IMR-90 (cell line): ENCODE measurements around the gene MAMDC4. TPM values are rescaled to one million over a fixed set of nuclear protein-coding genes. Genes with fewer than 3 reads are reported as not detected.

Source experiments
- ATAC-seq: fragments of 200-7000 bp; cut with Tn5 transposase; 2 replicates; pipeline ENCODE4 v1.9.1; 2020; ENCODE audit warnings: low read depth, mild to moderate bottlenecking, moderate library complexity
- BruUV-seq: library from RNA; stranded (reverse); fragments of 400-500 nt; replicated peaks from 2 replicates; lab custom pipeline; 2021; lab: Mats Ljungman, UMichigan
- CTCF ChIA-PET: fragments of 300-600 bp; formaldehyde crosslinking; extraction: SDS; loops from one replicate; lab custom pipeline; 2021; ENCODE audit warnings: antibody characterized with exemption; lab: Yijun Ruan, JAX
- POLR2A ChIA-PET: fragments of 300-600 bp; sonication (Branson Sonifier 250); formaldehyde crosslinking; loops from one replicate; lab custom pipeline; 2022; ENCODE audit warnings: antibody characterized with exemption; ENCODE audit not compliant: unreplicated experiment; lab: Charles Lee
- DNase-seq: peaks from one replicate; pipeline ENCODE4 v3.0.0; 2013
- H2AFZ ChIP-seq: replicated peaks from 2 replicates; pipeline ENCODE3; 2013; ENCODE audit warnings: low read length, mild to moderate bottlenecking; ENCODE audit not compliant: poor library complexity
- H2AK5ac ChIP-seq: 2 replicates; pipeline ENCODE4 v1.6.1; 2013; ENCODE audit warnings: low read depth, low read length, inconsistent platforms
- H2AK9ac ChIP-seq: replicated peaks from 2 replicates; pipeline ENCODE3; 2013; ENCODE audit warnings: mild to moderate bottlenecking, low read depth, low read length, moderate library complexity; ENCODE audit not compliant: poor library complexity
- H2BK120ac ChIP-seq: 2 replicates; pipeline ENCODE4 v1.6.1; 2013; ENCODE audit warnings: low read depth, low read length, inconsistent platforms
- H2BK15ac ChIP-seq: 3 replicates; pipeline ENCODE4 v1.6.1; 2013; ENCODE audit warnings: low read depth, low read length, inconsistent platforms
- H2BK20ac ChIP-seq: 2 replicates; pipeline ENCODE4 v1.6.1; 2013; ENCODE audit warnings: low read depth, mild to moderate bottlenecking, inconsistent platforms, low read length, moderate library complexity
- H2BK5ac ChIP-seq: 2 replicates; pipeline ENCODE4 v1.6.1; 2013; ENCODE audit warnings: mild to moderate bottlenecking, low read depth, low read length, inconsistent platforms; ENCODE audit not compliant: poor library complexity, severe bottlenecking
- H3K14ac ChIP-seq: replicated peaks from 2 replicates; pipeline ENCODE4 v1.6.1; 2013; ENCODE audit warnings: low read depth, low read length, inconsistent platforms
- H3K18ac ChIP-seq: 2 replicates; pipeline ENCODE4 v1.6.1; 2013; ENCODE audit warnings: low read depth, low read length, control low read depth
- H3K23ac ChIP-seq: 2 replicates; pipeline ENCODE4 v1.6.1; 2013; ENCODE audit warnings: low read depth, low read length, inconsistent platforms
- H3K27ac ChIP-seq: 2 replicates; pipeline ENCODE4 v1.5.1; 2013; ENCODE audit warnings: mild to moderate bottlenecking, control low read depth, low read length; ENCODE audit not compliant: insufficient read depth
- H3K27me3 ChIP-seq: 2 replicates; pipeline ENCODE4 v1.6.1; 2013; ENCODE audit warnings: low read length; ENCODE audit not compliant: control insufficient read depth, insufficient read depth
- H3K36me3 ChIP-seq: 2 replicates; pipeline ENCODE4 v1.6.1; 2013; ENCODE audit warnings: low read length, mixed read lengths; ENCODE audit not compliant: control insufficient read depth, insufficient read depth
- H3K4ac ChIP-seq: 2 replicates; pipeline ENCODE4 v1.6.1; 2013; ENCODE audit warnings: low read depth, low read length, inconsistent platforms
- H3K4me1 ChIP-seq: 2 replicates; pipeline ENCODE4 v1.6.1; 2013; ENCODE audit warnings: low read length, mixed read lengths; ENCODE audit not compliant: control insufficient read depth, insufficient read depth
- H3K4me2 ChIP-seq: 2 replicates; pipeline ENCODE4 v1.6.1; 2013; ENCODE audit warnings: low read depth, mild to moderate bottlenecking, control low read depth, low read length, moderate library complexity
- H3K4me3 ChIP-seq: 2 replicates; pipeline ENCODE4 v1.5.1; 2013; ENCODE audit warnings: low read depth, mild to moderate bottlenecking, control low read depth, low read length, moderate library complexity; ENCODE audit not compliant: insufficient read depth
- H3K56ac ChIP-seq: 2 replicates; pipeline ENCODE4 v1.6.1; 2013; ENCODE audit warnings: low read length, inconsistent platforms; ENCODE audit not compliant: insufficient read depth; ENCODE audit errors: extremely low read depth
- H3K79me1 ChIP-seq, 2 experiments: 2 replicates each; pipeline ENCODE4 v1.6.1; 2013; ENCODE audit warnings: low read length in 2 of 2, inconsistent platforms in 1 of 2, low read depth in 1 of 2
- H3K9ac ChIP-seq: 2 replicates; pipeline ENCODE4 v1.6.1; 2013; ENCODE audit warnings: low read depth, low read length, control low read depth
- H3K9me1 ChIP-seq: 2 replicates; pipeline ENCODE4 v1.6.1; 2013; ENCODE audit warnings: low read length, inconsistent platforms; ENCODE audit not compliant: insufficient read depth
- H3K9me3 ChIP-seq: 2 replicates; pipeline ENCODE4 v1.6.1; 2013; ENCODE audit warnings: low read length; ENCODE audit not compliant: control insufficient read depth, insufficient read depth
- H4K20me1 ChIP-seq: 2 replicates; pipeline ENCODE4 v1.6.1; 2013; ENCODE audit warnings: low read length, inconsistent platforms; ENCODE audit not compliant: insufficient read depth
- H4K5ac ChIP-seq: 2 replicates; pipeline ENCODE4 v1.6.1; 2013; ENCODE audit warnings: mild to moderate bottlenecking, low read depth, low read length, control low read depth
- H4K8ac ChIP-seq, 2 experiments: 2 replicates each; pipeline ENCODE4 v1.6.1; 2013; ENCODE audit warnings: low read depth in 2 of 2, low read length in 2 of 2, control low read depth in 1 of 2, inconsistent platforms in 1 of 2
- H4K91ac ChIP-seq: 2 replicates; pipeline ENCODE4 v1.6.1; 2013; ENCODE audit warnings: low read depth, low read length, inconsistent platforms; ENCODE audit not compliant: insufficient read depth
- BHLHE40 ChIP-seq: fragments of 150-350 bp; IDR thresholded peaks from 2 replicates; pipeline ENCODE4 v1.6.1; 2016; ENCODE audit warnings: mild to moderate bottlenecking, low read depth, low read length
- FOS ChIP-seq: fragments of 150-350 bp; IDR thresholded peaks from 2 replicates; pipeline ENCODE4 v1.6.1; 2016; ENCODE audit warnings: low read depth, low read length
- MAZ ChIP-seq: IDR thresholded peaks from 2 replicates; pipeline ENCODE4 v1.6.1; 2012; ENCODE audit warnings: low read depth, mild to moderate bottlenecking, low read length, improper control_type of control experiment, moderate library complexity, borderline replicate concordance
- RFX5 ChIP-seq: IDR thresholded peaks from 2 replicates; pipeline ENCODE4 v1.8.0; 2012; ENCODE audit warnings: low read depth, mild to moderate bottlenecking, low read length, moderate library complexity
- WGBS, 2 experiments: methylation state at CpG; one replicate each; pipeline versions ENCODE4 v1.1.5 to v1.1.7; 2013; ENCODE audit warnings: missing lambda C conversion rate in 2 of 2; ENCODE audit not compliant: insufficient read length in 1 of 2; ENCODE audit errors: extremely low coverage in 2 of 2; 5-methylcytosine and 5-hydroxymethylcytosine counted together
- dilution Hi-C: fragments of 300-500 bp; cut with HindIII; formaldehyde crosslinking; loops from one replicate; pipeline ENCODE4 v1.14.3; 2018; ENCODE audit warnings: low sequenced_read_pairs; ENCODE audit not compliant: unreplicated experiment
- in situ Hi-C: fragments of 300-500 bp; cut with MboI; formaldehyde crosslinking; loops from 3 replicates; pipeline ENCODE4 v1.14.3; 2019; ENCODE audit warnings: low sequenced_read_pairs, inconsistent platforms, mixed read lengths
- intact Hi-C: fragments of 100-400 bp; cut with micrococcal nuclease; formaldehyde crosslinking; loops from 2 replicates; pipeline ENCODE4 v1.10.0; 2022
- polyA plus RNA-seq, 3 experiments: library from polyadenylated mRNA; depleted of rRNA; stranded (reverse); fragments of >200 nt; gene quantifications; 2 replicates each; pipeline ENCODE4 v1.2.3, GENCODE V29; 2012; ENCODE audit warnings: low replicate concordance in 1 of 3
- total RNA-seq: library from RNA; depleted of rRNA; stranded (reverse); fragments of >200 nt; gene quantifications from 2 replicates; pipeline ENCODE4 v1.2.3, GENCODE V29; 2012

Gene MAMDC4
- total and polyA plus RNA-seq, 2 of the 4 experiments (the other 2 are of a cell fraction) = 0.18 to 3.5 TPM

DNA sequence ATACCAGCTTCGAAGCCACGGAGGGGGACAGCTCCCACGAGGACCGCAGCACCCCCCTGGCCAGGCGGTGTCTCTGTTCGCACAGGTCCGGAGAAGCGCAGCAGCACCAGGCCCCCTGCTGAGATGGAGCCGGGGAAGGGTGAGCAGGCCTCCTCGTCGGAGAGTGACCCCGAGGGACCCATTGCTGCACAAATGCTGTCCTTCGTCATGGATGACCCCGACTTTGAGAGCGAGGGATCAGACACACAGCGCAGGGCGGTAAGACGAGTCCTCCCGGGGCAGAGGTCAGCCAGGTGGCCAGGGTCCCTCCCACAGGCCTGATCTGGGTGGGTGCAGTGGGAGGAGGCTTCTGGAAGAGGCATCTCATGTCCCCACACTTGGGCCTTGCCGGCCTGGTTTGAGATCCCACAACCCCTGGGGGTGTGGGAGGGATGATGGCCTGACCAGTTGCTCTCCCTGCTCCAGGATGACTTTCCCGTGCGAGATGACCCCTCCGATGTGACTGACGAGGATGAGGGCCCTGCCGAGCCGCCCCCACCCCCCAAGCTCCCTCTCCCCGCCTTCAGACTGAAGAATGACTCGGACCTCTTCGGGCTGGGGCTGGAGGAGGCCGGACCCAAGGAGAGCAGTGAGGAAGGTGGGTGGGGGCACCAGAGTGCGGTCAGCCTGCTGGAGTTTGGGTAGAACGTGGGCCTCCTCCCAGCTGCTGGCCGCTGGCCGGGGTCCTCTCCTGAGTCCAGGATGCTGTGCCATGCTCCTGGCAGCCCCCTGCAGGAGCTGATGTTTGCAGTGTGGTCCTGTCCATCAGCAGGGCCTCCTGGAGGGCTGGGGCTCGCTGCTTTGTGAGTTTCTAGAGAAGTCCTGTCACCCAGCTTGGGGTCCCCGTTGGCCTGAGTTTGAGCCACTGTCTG is 12.7 kb upstream of the MAMDC4 start:
- no peak overlapping the region for H3K4ac ChIP-seq
- no peak overlapping the region for H2AFZ ChIP-seq
- H3K23ac ChIP-seq = no peak overlapping the region
- CTCF ChIA-PET = no interaction called here
- H3K27ac ChIP-seq = no peak overlapping the region
- TF ChIP-seq BHLHE40 = no peak
- no peak for TF ChIP-seq RFX5
- no peak for TF ChIP-seq FOS
- TF ChIP-seq MAZ = no peak
- no peak overlapping the region for H2BK120ac ChIP-seq
- H3K9ac ChIP-seq = no peak overlapping the region
- H3K9me3 ChIP-seq = no peaks in the 10 kb centered on the region
- H3K56ac ChIP-seq = no peak overlapping the region
- H3K4me2 ChIP-seq = no peak overlapping the region
- H3K4me1 ChIP-seq = peaks cover 9% of the 10 kb centered on the region
- ATAC-seq (no peak), DNase-seq (no peak)
- no peak overlapping the region for H2AK5ac ChIP-seq
- H2AK9ac ChIP-seq = no peak overlapping the region
- peaks cover 2% of the 10 kb centered on the region; the same call in 1 of the 2 replicates for H3K27me3 ChIP-seq
- H4K8ac ChIP-seq = no peak overlapping the region
- in situ Hi-C loops (no loop called here), dilution Hi-C loops (no loop called here), intact Hi-C loops (no loop called here)
- H3K18ac ChIP-seq = no peak overlapping the region
- H3K4me3 ChIP-seq = no peak overlapping the region
- H3K14ac ChIP-seq = no peak overlapping the region
- no peak overlapping the region for H2BK15ac ChIP-seq
- BruUV-seq = no TSS peak
- no peak overlapping the region for H4K5ac ChIP-seq
- peaks cover 0 to 6% of the 10 kb centered on the region in 2 experiments; a peak in 1 of 4 replicates for H3K79me1 ChIP-seq
- H3K36me3 ChIP-seq = peaks cover 14% of the 10 kb centered on the region
- peaks cover 17% of the 10 kb centered on the region for H4K20me1 ChIP-seq
- no peak overlapping the region for H2BK5ac ChIP-seq
- 80% methylated on average over 1 of the region's 36 CpGs; no CpG with 5 or more reads in 1 of the 2 experiments for WGBS, 2 experiments
- peaks cover 7% of the 10 kb centered on the region; the same call in 1 of the 2 replicates for H3K9me1 ChIP-seq
- H2BK20ac ChIP-seq = no peak overlapping the region
- no peak overlapping the region for H4K91ac ChIP-seq
- POLR2A ChIA-PET = no interaction called here
